Measurements from ENCODE around the gene MRPL44.

GRCh38 chr2:223995569-223995968 is 38.3 kb downstream of the MRPL44 start:
- TF ChIP-seq CTCF (IDR thresholded peaks at IDR 0.05; ENCODE audit: low read length) (no peak), EZH2phosphoT487 (IDR thresholded peaks at IDR 0.05; ENCODE audit: low read length) (no peak)

All from MM.1S (cell line).